SJSA1 (cell line): ENCODE results near the gene SNRPA1. TPM values are rescaled to one million over a fixed set of nuclear protein-coding genes. Genes with fewer than 3 reads are reported as not detected.
A peak's percentile ranks its signal among the peaks of the same experiment; 100 is the strongest.

Experiments
- DNase-seq, 2 experiments: peaks; one replicate each; pipeline ENCODE4 v3.0.0-alpha.2; 2015 to 2020; ENCODE audit warnings: low spot score in 2 of 2, low read depth in 1 of 2
- H3K27ac ChIP-seq: fragments of 250-450 bp; sonication (Bioruptor Pico); 2 replicates; pipeline ENCODE4 v1.5.1; 2020; ENCODE audit warnings: mild to moderate bottlenecking, moderate library complexity
- H3K27me3 ChIP-seq: fragments of 250-450 bp; sonication (Bioruptor Pico); replicated peaks from 2 replicates; pipeline ENCODE4 v1.5.1; 2020; ENCODE audit warnings: mild to moderate bottlenecking, moderate library complexity
- H3K36me3 ChIP-seq: fragments of 250-450 bp; sonication (Bioruptor Pico); 2 replicates; pipeline ENCODE4 v1.5.1; 2020; ENCODE audit warnings: mild to moderate bottlenecking
- H3K4me1 ChIP-seq: fragments of 250-450 bp; sonication (Bioruptor Pico); replicated peaks from 2 replicates; pipeline ENCODE4 v1.6.1; 2021; ENCODE audit warnings: mild to moderate bottlenecking
- H3K4me3 ChIP-seq: fragments of 250-450 bp; sonication (Bioruptor Pico); 2 replicates; pipeline ENCODE4 v1.5.1; 2020; ENCODE audit warnings: mild to moderate bottlenecking
- H3K9me3 ChIP-seq: fragments of 250-450 bp; sonication (Bioruptor Pico); replicated peaks from 2 replicates; pipeline ENCODE4 v1.5.1; 2020; ENCODE audit warnings: mild to moderate bottlenecking
- total RNA-seq: library from RNA; depleted of rRNA; stranded (reverse); fragments of >200 nt; shearing (Covaris generic); gene quantifications from 2 replicates; pipeline ENCODE4 v1.2.3, GENCODE V29; 2014

SNRPA1 gene
- total RNA-seq, 1 experiment from 2014 or later: 76.3 TPM

DNA sequence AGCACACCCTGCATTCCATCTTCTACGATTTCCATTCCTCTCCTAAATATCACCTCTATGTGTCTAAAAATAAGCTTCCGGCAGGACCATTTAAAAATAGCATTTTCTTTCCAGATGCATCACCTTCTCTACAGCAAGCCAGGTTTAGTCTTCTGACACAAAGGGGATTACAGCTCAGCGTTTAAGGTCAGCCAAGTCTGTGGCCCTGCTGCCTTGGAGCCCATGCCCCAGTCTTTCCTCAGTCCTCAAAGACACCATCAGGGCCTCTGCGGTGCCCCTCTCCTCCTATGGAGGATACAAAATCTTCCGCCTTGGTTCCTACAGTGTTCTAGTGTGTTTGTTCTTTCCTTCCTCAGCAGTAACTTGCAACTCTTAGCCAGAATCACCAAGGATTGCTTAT is 21.5 kb downstream of the SNRPA1 start:
- Histone ChIP-seq H3K9me3 (no peaks in the 10 kb centered on the region), H3K4me3 (no peak overlapping the region), H3K4me1 (peaks cover 7% of the 10 kb centered on the region), H3K27me3 (no peaks in the 10 kb centered on the region), H3K27ac (no peak overlapping the region), H3K36me3 (peaks cover 82% of the 10 kb centered on the region)
- DNase-seq: no peak

DNA sequence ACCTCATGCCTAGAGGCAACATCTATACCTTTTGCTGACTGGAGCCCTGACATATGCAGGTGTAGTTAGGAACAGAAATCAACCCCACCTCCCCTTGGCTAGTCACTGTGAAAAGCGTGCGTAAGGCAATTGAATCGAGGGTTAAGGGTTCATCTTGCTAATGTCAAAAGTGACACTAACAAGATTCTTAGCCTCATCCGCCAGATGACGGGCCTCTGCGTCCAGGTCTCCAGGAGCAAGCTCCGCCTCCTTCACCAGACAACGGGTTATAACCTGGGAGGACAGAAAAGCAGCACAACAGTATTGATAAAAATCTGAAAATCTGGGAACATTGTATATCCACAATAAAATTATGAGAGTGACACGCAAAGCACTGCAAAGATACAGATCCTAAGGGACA is 22.5 kb downstream of the SNRPA1 start:
- Histone ChIP-seq H3K4me3 (no peak overlapping the region), H3K36me3 (peaks cover 87% of the 10 kb centered on the region), H3K27me3 (no peaks in the 10 kb centered on the region), H3K9me3 (no peaks in the 10 kb centered on the region), H3K27ac (no peak overlapping the region), H3K4me1 (peaks cover 12% of the 10 kb centered on the region)
- no peak for DNase-seq

DNA sequence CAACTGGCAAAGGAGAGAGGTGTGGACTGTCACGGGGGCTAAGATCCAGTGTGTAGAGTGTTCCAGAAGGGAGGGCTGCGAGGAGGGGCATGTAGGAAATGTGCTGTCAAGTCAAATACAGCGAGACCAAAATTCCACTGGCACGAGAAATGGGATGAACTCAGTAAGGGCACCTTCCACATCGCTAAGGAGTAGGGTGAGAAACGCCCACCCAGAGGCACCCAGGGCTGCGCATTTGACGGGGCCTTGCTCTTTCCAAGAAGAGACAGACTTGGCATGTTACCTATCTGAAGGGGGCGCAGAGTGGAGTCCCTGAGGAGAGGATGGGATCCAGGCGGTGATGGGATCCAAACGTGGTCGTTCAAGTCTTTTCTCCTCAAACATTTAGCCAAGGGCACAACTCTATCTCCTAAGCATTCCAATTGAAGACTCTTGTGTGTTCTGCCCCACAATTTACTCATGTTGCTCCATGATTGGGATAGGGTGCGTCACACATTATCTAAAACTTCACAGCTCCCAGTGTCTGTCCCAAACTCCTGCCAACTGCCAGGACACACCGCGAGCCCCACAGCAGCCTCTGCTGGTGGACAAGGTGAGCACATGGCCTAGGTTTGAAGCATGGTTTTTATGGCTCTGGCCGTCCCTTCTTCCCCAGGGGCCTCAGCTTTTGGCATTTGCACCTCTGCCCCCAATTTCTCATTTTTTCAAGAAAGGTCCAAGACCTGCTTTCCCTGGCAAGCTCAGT is 25.4 kb downstream of the SNRPA1 start:
- no peaks in the 10 kb centered on the region for H3K9me3 ChIP-seq
- H3K36me3 ChIP-seq: peaks cover 66% of the 10 kb centered on the region
- H3K4me1 ChIP-seq: peaks cover 40% of the 10 kb centered on the region
- H3K27ac ChIP-seq: no peak overlapping the region
- no peak for DNase-seq
- no peaks in the 10 kb centered on the region for H3K27me3 ChIP-seq
- H3K4me3 ChIP-seq: no peak overlapping the region

DNA sequence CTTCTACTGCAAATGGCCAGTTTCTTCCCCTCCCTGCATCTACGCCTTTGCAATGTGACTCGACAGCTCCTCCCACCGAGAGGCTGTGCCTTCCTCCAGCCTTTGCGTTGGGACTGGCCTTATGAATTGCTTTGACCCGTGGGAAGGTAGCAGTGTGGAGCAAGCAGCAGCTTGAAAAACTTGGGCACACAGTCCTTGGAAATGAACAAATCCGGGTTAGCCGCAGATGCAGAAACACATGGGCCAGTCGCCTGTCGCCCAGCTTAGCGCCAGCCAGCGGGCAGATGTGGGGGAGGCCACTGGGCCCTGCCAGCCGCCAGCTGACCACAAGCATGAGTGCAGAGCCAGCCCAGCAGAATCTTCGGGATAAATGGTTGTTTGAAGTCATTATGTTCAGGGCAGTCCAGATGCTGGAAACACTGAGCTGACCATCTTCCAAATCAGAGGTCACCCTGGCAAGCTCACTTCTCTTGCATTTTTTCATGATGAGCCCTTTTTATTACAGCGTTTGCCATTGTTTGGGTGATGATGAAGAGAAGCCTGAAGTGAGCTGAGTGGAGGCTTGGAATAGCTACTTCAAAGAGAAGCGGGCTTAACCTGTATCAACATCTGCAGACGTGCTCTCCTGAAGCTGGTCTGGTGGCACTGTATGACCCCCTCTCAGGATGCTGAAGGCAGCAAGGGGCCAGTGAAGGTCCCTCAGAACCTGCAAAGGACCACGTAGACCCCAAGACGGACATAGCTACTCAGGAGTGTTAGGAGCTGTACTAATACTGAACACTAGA is 27.5 kb downstream of the SNRPA1 start:
- no peak overlapping the region for H3K4me3 ChIP-seq
- peak overlapping the region; percentile 73 for H3K27ac ChIP-seq
- DNase-seq: peak; percentile 75 to 77
- H3K36me3 ChIP-seq: peaks cover 45% of the 10 kb centered on the region
- no peaks in the 10 kb centered on the region for H3K9me3 ChIP-seq
- no peaks in the 10 kb centered on the region for H3K27me3 ChIP-seq
- peaks cover 51% of the 10 kb centered on the region for H3K4me1 ChIP-seq

DNA sequence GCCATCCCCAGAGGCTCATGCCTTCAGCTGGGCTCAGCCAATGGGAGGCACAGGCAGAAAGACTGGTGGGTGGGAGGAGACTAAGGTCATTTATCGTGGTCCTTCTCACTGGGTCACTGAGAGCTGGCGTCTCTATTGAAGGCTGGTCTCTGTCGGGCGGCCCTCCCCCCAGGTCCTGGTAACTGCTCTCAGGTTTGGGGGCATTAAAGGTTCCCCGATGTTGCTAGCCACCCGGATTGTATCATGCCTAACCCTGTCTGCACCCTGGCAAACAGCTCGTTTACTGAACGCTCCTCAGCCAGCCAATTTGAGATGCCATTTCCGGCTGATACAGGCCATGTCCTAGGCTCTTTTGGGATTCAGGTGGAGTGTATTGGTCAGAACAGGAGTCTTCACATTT is 28.3 kb downstream of the SNRPA1 start:
- H3K9me3 ChIP-seq: no peaks in the 10 kb centered on the region
- H3K36me3 ChIP-seq: peaks cover 38% of the 10 kb centered on the region
- peaks cover 51% of the 10 kb centered on the region for H3K4me1 ChIP-seq
- no peaks in the 10 kb centered on the region for H3K27me3 ChIP-seq
- no peak overlapping the region for H3K4me3 ChIP-seq
- peak in 1 of 2 experiments; percentile 31 for DNase-seq
- H3K27ac ChIP-seq: peak overlapping the region; percentile 73

DNA sequence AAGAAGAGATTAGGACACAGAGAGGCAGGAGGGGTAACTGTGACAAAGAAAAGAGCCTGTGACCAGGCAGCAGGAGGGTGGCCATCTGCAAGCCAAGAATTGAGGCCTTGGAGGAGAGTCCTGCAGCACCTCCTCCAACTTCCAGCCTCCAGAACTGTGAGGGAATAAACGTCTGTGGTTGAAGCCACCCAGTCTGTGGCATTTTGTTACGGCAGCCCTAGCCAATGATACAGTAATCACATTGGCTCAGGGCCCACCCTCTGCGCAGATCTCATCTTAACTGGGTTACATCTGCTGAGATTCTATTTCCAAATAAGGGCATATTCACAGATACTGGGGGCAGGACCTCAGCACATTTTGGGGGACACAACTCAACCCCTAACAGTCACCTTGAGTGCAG is 29.0 kb downstream of the SNRPA1 start:
- no peaks in the 10 kb centered on the region for H3K9me3 ChIP-seq
- DNase-seq: peak; percentile 87 to 93

DNA sequence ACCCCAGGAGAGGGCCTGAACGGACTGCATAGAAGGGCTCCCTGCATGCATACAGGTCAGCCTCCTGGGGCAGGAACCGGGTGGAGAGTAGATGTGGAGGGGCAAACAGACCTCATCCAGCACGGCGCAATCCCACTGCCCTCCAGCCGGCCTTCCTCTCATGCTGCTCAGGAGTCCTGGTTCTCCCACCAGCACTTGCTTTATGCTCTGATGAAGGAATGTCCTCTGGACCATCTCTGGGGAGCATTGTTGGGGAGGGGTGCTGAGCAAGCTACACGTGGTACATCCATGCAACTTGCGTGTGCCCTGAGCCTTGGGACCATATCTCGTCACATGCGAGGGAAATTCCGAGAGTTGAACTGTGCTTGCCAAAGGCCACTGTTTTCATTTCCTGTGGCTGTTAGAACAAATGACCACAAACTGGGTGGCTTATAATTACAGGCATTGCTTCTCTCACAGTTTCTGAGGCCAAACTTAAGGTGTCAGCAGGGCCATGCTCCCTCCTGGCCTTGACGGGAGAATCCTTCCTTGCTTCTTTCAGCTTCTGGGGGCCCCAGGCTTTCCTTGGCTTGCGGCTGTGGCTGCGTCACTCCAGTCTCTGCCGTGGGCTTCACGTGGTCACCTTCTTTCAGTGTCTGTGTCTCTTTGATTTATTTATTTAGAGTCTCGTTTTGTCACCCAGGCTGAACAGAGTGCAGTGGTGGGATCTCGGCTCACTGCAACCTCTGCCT is 30.0 kb downstream of the SNRPA1 start:
- Histone ChIP-seq H3K27me3 (no peaks in the 10 kb centered on the region), H3K4me1 (peaks cover 51% of the 10 kb centered on the region), H3K9me3 (no peaks in the 10 kb centered on the region), H3K27ac (peak overlapping the region; percentile 51), H3K4me3 (no peak overlapping the region), H3K36me3 (peaks cover 21% of the 10 kb centered on the region)
- DNase-seq: peak in 1 of 2 experiments; percentile 50

More for the DNA sequence above, 29.0 kb downstream of the SNRPA1 start:
- Histone ChIP-seq H3K27me3 (no peaks in the 10 kb centered on the region), H3K27ac (peak overlapping the region; percentile 73), H3K4me3 (no peak overlapping the region), H3K4me1 (peaks cover 51% of the 10 kb centered on the region), H3K36me3 (peaks cover 30% of the 10 kb centered on the region)

DNA sequence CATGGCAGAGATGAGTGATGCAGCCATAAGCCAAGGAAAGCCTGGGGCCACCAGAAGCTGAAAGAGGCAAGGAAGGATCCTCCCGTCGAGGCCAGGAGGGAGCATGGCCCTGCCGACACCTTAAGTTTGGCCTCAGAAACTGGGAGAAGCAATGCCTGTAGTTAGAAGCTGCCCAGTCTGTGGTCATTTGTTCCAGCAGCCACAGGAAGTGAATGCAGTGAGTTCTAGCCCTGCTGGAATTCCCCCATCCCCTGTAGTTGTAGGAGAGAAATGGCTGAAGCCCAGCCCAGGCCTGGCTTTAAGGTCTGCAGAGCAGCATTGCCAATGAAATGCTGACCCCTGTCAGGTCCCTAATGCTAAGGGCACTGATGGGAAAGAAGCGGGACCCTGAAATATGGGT is 31.0 kb downstream of the SNRPA1 start:
- Histone ChIP-seq H3K9me3 (no peaks in the 10 kb centered on the region), H3K4me3 (no peak overlapping the region), H3K4me1 (peaks cover 51% of the 10 kb centered on the region), H3K27ac (peak overlapping the region; percentile 51; the same call in 1 of the 2 replicates), H3K27me3 (no peaks in the 10 kb centered on the region), H3K36me3 (peaks cover 10% of the 10 kb centered on the region)
- DNase-seq: peak in 1 of 2 experiments; percentile 26

- Histone ChIP-seq H3K4me3 (no peak overlapping the region), H3K36me3 (no peaks in the 10 kb centered on the region; the same call in 1 of the 2 replicates), H3K27me3 (no peaks in the 10 kb centered on the region), H3K27ac (no peak overlapping the region), H3K4me1 (peaks cover 40% of the 10 kb centered on the region), H3K9me3 (no peaks in the 10 kb centered on the region)
- DNase-seq: no peak
Measured at GRCh38 chr15:101262551-101262950, 32.5 kb downstream of the SNRPA1 start.

DNA sequence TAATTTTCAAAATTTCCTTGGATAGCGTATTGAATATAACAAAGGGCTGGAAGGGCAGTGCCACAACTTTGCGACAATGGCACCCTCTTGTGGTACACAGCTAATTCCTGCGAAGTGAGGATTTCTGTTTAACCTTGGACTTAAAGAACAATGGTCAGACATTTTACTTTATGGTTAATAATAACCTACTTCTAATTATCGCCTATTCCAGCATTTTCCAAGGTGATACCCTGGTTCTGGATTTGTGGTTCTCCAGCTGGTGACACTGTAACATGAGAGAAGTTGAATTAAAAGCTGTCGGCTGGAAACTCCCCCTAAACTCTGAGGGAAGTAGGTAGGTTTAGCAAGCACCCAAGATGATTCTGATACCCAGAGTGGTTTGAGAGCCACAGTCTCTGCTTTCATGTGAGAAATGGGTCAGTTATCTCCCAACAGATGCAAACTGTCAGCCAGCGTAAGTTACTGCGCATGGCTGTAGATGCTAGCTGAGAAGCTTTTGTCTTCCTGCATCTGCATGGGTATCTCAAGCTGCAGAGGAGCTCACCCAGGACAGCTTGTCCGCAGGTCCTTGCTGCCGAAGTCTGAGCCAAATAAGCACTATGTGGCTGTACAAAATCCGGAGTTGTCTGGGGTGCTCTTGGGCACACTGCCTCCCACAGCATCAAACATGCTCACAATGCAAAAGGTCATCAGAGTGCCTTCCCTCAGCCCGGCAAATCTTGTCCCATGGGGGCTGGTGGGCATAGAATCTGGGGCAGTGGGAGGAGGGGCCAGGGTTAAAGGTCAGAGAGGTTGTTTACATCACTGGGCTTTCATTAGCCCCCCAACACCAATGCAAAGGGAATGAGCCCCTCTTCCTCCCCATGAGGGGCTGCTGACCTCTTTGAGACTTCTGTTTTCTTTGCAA is 36.6 kb downstream of the SNRPA1 start:
- no peaks in the 10 kb centered on the region for H3K36me3 ChIP-seq
- H3K4me3 ChIP-seq: no peak overlapping the region
- peak in 1 of 2 experiments; percentile 58 for DNase-seq
- no peaks in the 10 kb centered on the region; the same call in 1 of the 2 replicates for H3K9me3 ChIP-seq
- no peak overlapping the region for H3K27ac ChIP-seq
- no peaks in the 10 kb centered on the region; the same call in none of the 2 replicates for H3K4me1 ChIP-seq
- H3K27me3 ChIP-seq: no peaks in the 10 kb centered on the region

DNA sequence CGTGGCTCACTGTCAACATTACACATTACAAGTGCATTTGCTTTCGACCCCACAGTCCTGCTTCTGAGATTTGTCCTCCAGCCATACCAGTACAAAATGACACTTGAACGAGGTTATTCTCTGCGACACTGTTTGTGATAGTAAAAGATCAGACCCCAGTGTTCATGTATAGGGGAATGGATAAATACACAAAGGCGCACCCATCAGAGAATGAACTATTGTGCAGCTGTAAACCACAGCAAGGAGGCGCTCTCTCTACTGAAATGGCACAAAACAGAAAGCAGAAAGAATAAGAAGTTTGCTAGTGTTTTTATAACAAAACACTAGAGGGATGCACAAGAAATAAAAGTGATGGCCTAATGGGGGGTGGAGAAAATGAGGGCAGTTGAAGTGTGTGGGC is 38.3 kb downstream of the SNRPA1 start:
- no peak for DNase-seq

GRCh38 chr15:101255615-101256241 is 39.3 kb downstream of the SNRPA1 start:
- Histone ChIP-seq H3K27ac (no peak overlapping the region), H3K27me3 (no peaks in the 10 kb centered on the region), H3K36me3 (peaks cover 7% of the 10 kb centered on the region), H3K9me3 (no peaks in the 10 kb centered on the region; the same call in 1 of the 2 replicates), H3K4me3 (no peak overlapping the region), H3K4me1 (peaks cover 10% of the 10 kb centered on the region)
- DNase-seq: peak in 1 of 2 experiments; percentile 13

More for the DNA sequence above, 38.3 kb downstream of the SNRPA1 start:
- Histone ChIP-seq H3K36me3 (peaks cover under 1% of the 10 kb centered on the region; the same call in 1 of the 2 replicates), H3K4me1 (peaks cover 10% of the 10 kb centered on the region), H3K4me3 (no peak overlapping the region), H3K27ac (no peak overlapping the region), H3K9me3 (no peaks in the 10 kb centered on the region; the same call in 1 of the 2 replicates), H3K27me3 (no peaks in the 10 kb centered on the region)
